Left ventricle myocardium superior (tissue), 1 donor: Measurements from ENCODE around the gene MYBPH. TPM values are rescaled to one million over a fixed set of nuclear protein-coding genes. Genes with fewer than 3 reads are reported as not detected.

Experiments used
- ATAC-seq: fragments of 200-7000 bp; cut with Tn5 transposase; one replicate; pipeline ENCODE4 v1.9.1; 2020; ENCODE audit warnings: mild to moderate bottlenecking, moderate library complexity
- DNase-seq: peaks from one replicate; pipeline ENCODE4 v3.0.0-alpha.2; 2020
- intact Hi-C: fragments of 100-400 bp; cut with micrococcal nuclease; formaldehyde crosslinking; loops from one replicate; pipeline ENCODE4 v1.11.0; 2022
- total RNA-seq: library from RNA; stranded (reverse); fragmentation: NEBNext Ultra II Directional; extraction: Animal tissue kit (Norgen Biotek cat#: 25700); gene quantifications from one replicate; pipeline ENCODE4 v1.2.1, GENCODE V29; 2021
- donor health status: DM: no; HTN: yes; CAD: no; lungs with severe emphysema.

Gene MYBPH
- total RNA-seq, 1 donor from 2014 or later = not detected

- DNase-seq (peak; percentile 59), ATAC-seq (peak; percentile 83)
- intact Hi-C loops = no loop called here
Measured at GRCh38 chr1:203202431-203203245, 27.0 kb upstream of the MYBPH start.

- intact Hi-C loops = no loop called here
- ATAC-seq (no peak), DNase-seq (no peak)
Measured at GRCh38 chr1:203201516-203202205, 26.0 kb upstream of the MYBPH start.

DNA sequence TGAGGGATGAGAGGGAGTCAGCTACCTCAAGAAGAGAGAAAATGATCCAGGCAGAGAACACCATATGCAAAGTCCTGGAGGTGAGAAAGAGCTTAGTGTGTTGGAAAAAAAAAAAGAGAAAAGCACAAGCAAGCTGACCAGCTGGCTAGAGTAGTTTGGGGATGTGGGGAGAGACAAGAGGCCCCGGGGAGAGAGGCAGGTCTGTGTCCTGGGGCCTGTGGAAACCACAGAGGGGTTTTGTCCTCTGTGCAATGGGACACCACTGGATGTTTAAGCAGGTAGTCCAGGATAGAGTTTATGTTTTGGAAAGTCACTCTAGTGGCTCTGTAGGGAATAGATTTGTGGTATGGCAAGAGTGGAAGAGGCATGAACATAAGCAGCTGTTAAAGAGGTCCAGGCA lies 25.3 kb upstream of the MYBPH start:
- ATAC-seq = no peak
- intact Hi-C loops = no loop called here

DNA sequence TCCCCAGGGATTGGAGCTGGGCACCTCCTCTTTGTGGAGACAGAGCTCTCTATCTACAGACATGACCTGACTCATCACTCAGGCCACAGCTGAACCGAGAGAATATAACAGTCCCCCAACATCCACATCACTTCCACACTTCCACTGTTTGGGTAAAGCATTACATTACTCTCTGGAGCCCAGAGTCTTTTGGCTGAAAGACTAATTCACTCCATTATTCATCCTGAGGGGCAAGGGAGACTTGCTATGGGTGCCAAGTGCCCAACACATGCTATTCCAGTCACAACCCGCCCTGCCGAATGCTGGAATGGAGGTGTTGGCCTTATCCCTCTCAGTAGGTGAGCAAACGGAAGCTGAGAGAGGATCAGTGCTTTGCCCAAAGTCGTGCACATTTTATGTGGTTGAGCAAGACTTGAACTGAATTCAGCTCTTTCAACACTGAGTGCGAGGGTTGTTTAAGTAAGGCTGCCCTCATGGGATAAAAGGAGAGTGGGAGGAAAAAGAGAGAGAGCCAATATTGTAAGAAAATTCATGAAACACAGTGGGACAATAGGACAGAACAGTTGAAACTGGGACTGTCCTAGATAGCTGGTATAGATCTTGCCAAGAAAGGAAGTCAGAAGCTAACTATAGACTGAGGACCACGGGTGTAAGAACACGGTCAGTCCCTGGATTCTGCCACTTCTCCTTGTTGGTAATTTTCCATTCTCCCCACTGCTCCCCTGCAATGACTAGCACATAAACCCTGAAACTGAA lies 24.4 kb upstream of the MYBPH start:
- DNase-seq = no peak
- peak; percentile 76 for ATAC-seq
- intact Hi-C loops = no loop called here

More for the DNA sequence above, 25.3 kb upstream of the MYBPH start:
- no peak for DNase-seq

DNA sequence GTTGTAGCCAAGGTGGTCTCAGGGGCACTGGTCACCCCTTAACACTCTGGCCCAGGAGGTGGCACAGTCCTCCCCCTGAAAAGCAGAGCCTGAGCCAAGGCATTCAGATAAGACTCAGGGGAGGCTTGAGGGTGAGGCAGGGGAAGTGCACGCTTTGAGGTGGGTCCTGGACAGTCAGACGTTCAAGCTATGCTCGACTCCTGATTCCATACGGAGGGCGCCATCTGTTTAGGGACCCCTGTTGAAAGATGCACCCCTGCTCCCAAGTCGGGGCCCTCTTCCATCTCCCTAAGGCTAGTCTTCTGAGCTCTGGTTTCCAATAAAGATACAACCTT lies 23.8 kb upstream of the MYBPH start:
- intact Hi-C loops = no loop called here
- no peak for ATAC-seq
- no peak for DNase-seq

DNA sequence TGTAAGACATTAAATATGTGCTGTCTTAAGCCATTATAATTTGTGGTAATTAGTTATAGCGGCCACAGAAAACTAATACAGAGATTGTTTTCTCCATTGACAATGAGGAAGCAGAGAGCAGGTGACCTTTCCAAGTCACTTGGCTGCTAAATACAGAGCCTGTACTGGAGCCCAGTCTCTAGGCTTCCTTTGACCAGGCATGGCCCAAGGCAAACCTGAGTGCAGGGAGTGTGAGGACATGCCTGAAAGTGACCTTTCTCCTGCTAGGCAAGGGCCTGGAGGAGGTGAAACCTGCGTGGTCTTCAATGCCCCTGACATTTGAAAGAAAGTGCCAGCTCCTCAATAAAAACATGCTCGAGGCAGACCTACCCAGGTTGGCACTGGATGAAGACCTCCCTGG lies 23.4 kb upstream of the MYBPH start:
- DNase-seq (no peak), ATAC-seq (no peak)
- intact Hi-C loops = no loop called here

DNA sequence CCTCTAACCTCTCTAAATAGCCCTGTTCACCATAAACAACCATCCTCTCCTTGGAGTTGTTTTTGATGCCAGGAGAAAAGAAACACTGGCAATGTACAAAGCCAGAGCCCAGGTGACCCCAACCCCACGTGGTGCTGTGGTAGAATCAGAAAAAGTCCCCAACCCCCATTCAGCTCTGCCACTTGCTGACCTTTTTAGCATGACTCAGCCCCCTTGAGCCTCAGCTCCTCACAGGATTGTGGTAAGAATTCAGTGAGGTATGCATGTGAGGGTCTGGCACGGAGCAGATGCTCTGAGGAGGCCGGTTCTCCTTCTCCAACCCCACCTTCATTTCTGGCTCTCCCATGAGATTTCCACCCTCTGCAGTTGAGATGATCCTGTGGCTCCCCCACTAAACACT lies 22.0 kb upstream of the MYBPH start:
- intact Hi-C loops = no loop called here
- ATAC-seq (no peak), DNase-seq (no peak)

DNA sequence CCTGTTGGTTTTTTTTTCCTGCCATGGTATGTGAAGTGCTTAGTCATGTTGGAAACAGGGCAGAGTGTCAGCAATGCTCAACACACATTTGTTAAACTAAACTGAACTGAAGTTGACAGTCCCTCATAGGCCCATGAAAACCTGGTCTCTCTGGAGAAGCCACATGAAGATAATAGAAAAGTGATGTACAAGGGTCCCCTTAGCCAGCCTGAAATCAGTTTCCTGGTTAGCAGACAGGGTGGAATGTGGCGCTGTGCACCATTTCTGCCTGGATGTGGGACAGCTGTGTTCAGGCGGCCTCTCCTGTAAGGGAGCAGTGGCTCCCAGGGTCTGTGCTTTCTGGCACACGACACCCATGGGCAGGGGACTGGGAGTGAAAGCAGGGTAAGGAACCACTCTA lies 20.7 kb upstream of the MYBPH start:
- intact Hi-C loops = no loop called here
- no peak for DNase-seq
- no peak for ATAC-seq

DNA sequence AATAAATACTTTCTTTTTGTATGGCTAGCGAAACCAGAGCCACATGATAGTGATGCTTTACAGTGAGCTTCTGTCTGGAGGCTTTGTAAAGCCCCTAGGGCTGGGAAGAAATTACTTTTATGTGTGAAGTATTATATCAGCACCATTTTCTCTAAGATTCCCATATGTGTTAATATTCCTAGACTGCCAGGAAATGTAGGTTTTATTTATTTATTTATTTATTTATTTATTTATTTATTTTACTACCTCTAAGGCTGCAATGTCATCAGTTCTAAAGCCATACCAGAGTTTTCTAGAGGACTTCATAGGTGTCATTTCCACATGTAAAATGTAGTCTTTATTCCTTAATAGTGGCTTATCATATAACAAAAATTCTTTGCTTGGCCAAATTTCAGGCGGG lies 15.3 kb upstream of the MYBPH start:
- ATAC-seq (no peak), DNase-seq (no peak)
- intact Hi-C loops = no loop called here

DNA sequence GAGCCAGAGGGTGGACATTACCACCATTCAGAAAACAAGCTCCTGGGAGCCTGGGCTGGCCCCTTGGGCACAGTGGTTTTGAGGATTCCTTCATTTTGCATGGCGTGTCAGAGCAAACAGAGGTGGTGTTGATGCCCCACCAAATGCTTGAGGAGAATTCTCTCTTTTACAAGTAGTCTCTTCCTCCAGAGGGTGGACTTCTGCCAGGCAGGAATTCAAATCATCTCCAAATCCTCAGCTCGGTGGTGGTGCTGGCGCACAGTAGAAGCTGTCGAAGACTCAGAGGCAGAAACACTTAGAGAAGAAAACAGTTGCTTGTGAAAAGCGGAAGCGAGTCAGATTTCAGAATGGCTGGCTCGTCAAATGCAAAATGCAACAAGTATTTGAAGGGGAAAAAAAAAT lies 14.3 kb upstream of the MYBPH start:
- no peak for DNase-seq
- intact Hi-C loops = no loop called here
- no peak for ATAC-seq

GRCh38 chr1:203188686-203189232 lies 13.1 kb upstream of the MYBPH start:
- DNase-seq (no peak), ATAC-seq (no peak)
- intact Hi-C loops = no loop called here

GRCh38 chr1:203187689-203188264 lies 12.2 kb upstream of the MYBPH start:
- DNase-seq (no peak), ATAC-seq (no peak)
- intact Hi-C loops = no loop called here

- DNase-seq (no peak), ATAC-seq (peak; percentile 13)
- intact Hi-C loops = no loop called here
Measured at GRCh38 chr1:203187304-203187685, 11.7 kb upstream of the MYBPH start.

DNA sequence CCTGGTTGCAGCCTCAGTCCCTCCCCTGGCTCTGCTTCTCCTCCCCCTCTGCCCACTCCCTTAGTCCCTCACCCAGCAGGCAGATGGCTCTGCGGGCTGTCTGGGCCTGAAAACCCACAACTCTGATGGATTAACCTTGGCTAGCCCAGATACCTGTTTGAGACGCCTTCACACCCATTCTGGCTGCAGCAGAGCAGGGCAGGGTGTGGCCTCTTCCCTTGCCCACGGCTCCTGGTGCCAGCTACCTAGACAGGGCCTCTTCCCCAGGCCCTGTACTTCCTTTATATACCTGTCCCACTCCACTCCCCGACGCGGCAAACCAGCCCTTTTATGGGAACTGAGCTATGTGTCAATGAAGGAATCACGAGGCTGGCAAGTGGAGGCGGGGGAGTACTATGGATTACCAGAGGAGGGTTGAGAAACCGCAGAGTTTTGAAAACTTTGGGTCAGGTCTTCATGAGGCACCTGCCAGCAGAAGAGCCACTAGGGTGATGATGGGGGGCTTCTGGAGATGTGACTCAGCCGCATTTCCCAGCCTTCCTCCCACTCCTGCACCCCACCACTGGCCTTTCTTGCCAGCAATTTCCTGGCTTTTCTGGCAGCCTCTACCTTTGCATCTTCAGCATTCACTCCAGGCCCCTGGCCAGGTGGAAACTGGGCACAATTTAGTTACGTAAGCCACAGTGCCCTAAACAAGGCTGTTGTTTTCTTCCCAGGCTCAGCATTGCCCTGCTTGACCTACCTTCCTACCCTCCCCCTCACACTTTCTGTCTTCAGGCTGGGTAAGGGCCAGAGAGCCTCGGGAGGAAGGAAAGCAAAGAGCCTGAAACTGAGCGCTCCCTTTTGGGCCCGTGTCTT lies 11.0 kb upstream of the MYBPH start, which contains the start of gene CHI3L1:
Gene CHI3L1 (minus strand): TSS at position 259 of the 858 bp plus-strand sequence. CDS start 81 bp downstream, at position 178.
- intact Hi-C loops = no loop called here
- no peak for DNase-seq
- ATAC-seq = peak; percentile 52

DNA sequence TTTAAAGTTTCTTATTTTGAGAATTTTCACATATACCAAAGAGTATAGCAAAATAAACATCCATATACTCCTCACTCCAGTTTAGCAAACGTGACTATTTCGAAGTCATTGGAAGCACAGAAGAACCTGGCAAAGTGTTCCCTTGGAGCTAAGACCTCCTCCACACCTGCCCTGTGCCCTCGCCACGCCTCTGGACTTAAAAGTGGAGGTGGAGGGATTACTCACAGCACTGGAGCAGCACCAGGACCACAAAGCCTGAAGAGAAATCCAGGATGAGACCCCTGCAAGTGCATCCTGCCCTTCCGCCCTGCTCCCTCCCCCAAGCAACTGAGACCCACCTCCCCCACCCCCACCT lies 10.4 kb upstream of the MYBPH start:
- intact Hi-C loops = no loop called here

GRCh38 chr1:203185585-203185984 lies 10.0 kb upstream of the MYBPH start:
- DNase-seq (no peak), ATAC-seq (no peak)
- intact Hi-C loops = no loop called here

More for the DNA sequence above, 10.4 kb upstream of the MYBPH start:
- DNase-seq (no peak), ATAC-seq (no peak)

- ATAC-seq = no peak
- no peak for DNase-seq
- intact Hi-C loops = no loop called here
Measured at GRCh38 chr1:203185061-203185461, 9.4 kb upstream of the MYBPH start.

GRCh38 chr1:203184467-203184866 lies 8.8 kb upstream of the MYBPH start:
- DNase-seq = no peak
- intact Hi-C loops = no loop called here
- no peak for ATAC-seq

- DNase-seq = no peak
- intact Hi-C loops = no loop called here
- ATAC-seq = no peak
Measured at GRCh38 chr1:203183828-203184227, 8.2 kb upstream of the MYBPH start.
